GM21367 (cell line): ENCODE measurements around the gene SCAF1.
A peak's percentile ranks its signal among the peaks of the same experiment; 100 is the strongest.

Experiments used
- ATAC-seq: cut with Tn5 transposase; IDR thresholded peaks from one replicate; pipeline ENCODE4 v1.9.1; 2021; ENCODE audit not compliant: unreplicated experiment

The SCAF1 gene

GRCh38 chr19:49664171-49665035 lies 22.4 kb downstream of the SCAF1 start:
- ATAC-seq: peak; percentile 39

GRCh38 chr19:49665036-49665350 lies 23.0 kb downstream of the SCAF1 start:
- no peak for ATAC-seq

- peak; percentile 59 for ATAC-seq
Measured at GRCh38 chr19:49665351-49666119, 23.5 kb downstream of the SCAF1 start, which contains the start of the genes BCL2L12 and IRF3. Gene BCL2L12, plus strand, starts transcription at chr19:49665933. Its CDS starts 760 bp downstream, at chr19:49666693. Gene IRF3, minus strand, starts transcription at chr19:49665857. Its CDS starts 1,019 bp downstream, at chr19:49664838.

GRCh38 chr19:49666120-49666444 lies 24.1 kb downstream of the SCAF1 start:
- ATAC-seq: no peak

GRCh38 chr19:49667473-49667872 lies 25.5 kb downstream of the SCAF1 start:
- no peak for ATAC-seq

GRCh38 chr19:49669516-49669915 lies 27.5 kb downstream of the SCAF1 start:
- no peak for ATAC-seq

GRCh38 chr19:49672131-49672919 lies 30.3 kb downstream of the SCAF1 start:
- no peak for ATAC-seq

- ATAC-seq: no peak
Measured at GRCh38 chr19:49676136-49676783, 34.3 kb downstream of the SCAF1 start.

GRCh38 chr19:49676784-49677230 lies 34.8 kb downstream of the SCAF1 start:
- ATAC-seq: peak; percentile 57

- no peak for ATAC-seq
Measured at GRCh38 chr19:49677231-49677900, 35.4 kb downstream of the SCAF1 start, which contains the start of gene PRMT1. Gene PRMT1, plus strand, starts transcription at chr19:49677271. Its CDS starts 10 bp downstream, at chr19:49677281.

- ATAC-seq: no peak
Measured at GRCh38 chr19:49677901-49678674, 36.1 kb downstream of the SCAF1 start.

- ATAC-seq: no peak
Measured at GRCh38 chr19:49678985-49679770, 37.2 kb downstream of the SCAF1 start.

GRCh38 chr19:49679771-49680413 lies 37.9 kb downstream of the SCAF1 start:
- ATAC-seq: no peak

GRCh38 chr19:49680421-49681351 lies 38.7 kb downstream of the SCAF1 start:
- ATAC-seq: no peak

GRCh38 chr19:49681830-49682229 lies 39.8 kb downstream of the SCAF1 start:
- ATAC-seq: no peak

GRCh38 chr19:49682274-49682673 lies 40.3 kb downstream of the SCAF1 start:
- no peak for ATAC-seq

- no peak for ATAC-seq
Measured at GRCh38 chr19:49683814-49684250, 41.8 kb downstream of the SCAF1 start.
